Suppressor macrophage (primary cell): ENCODE data around the gene EYA3.
A peak's percentile ranks its signal among the peaks of the same experiment; 100 is the strongest.

Experiments
- DNase-seq, 4 experiments: peaks; one replicate each; pipeline ENCODE4 v3.0.0-alpha.2; 2020 to 2022
- total RNA-seq, 17 experiments: gene quantifications; one replicate each; lab custom pipeline; 2026; ENCODE audit warnings: mixed read lengths in 6 of 17, inconsistent platforms in 3 of 17; lab: John Stamatoyannopoulos, UW

The EYA3 gene
- 29.3 to 59.8 (median 41.6) reads per million in 17 experiments for total RNA-seq

GRCh38 chr1:28088168-28088961 is at the start of gene EYA3:
Gene EYA3, minus strand, starts transcription at chr1:28088610. Its CDS starts 30,584 bp downstream, at chr1:28058026.
- DNase-seq: peak; percentile 98 to 99 (median 99)

GRCh38 chr1:28136922-28137613 is 48.7 kb upstream of the EYA3 start:
- DNase-seq: peak in 1 of 4 experiments; percentile 24

- DNase-seq: peak in 1 of 4 experiments; percentile 43
Measured at GRCh38 chr1:28136169-28136921, 47.9 kb upstream of the EYA3 start.

- DNase-seq: peak; percentile 46 to 78 (median 76)
Measured at GRCh38 chr1:28135371-28136168, 47.2 kb upstream of the EYA3 start.

- DNase-seq: no peak
Measured at GRCh38 chr1:28134651-28135207, 46.3 kb upstream of the EYA3 start.

GRCh38 chr1:28132171-28133167 is 44.1 kb upstream of the EYA3 start:
- peak; percentile 51 to 78 (median 64) for DNase-seq

- no peak for DNase-seq
Measured at GRCh38 chr1:28130901-28131300, 42.5 kb upstream of the EYA3 start.

GRCh38 chr1:28129150-28129549 is 40.7 kb upstream of the EYA3 start:
- DNase-seq: peak in 3 of 4 experiments; percentile 49 to 59 (median 58)

- DNase-seq: peak; percentile 55 to 75 (median 64)
Measured at GRCh38 chr1:28127617-28128257, 39.3 kb upstream of the EYA3 start.

GRCh38 chr1:28126783-28127490 is 38.5 kb upstream of the EYA3 start:
- DNase-seq: peak; percentile 36 to 86 (median 66)

GRCh38 chr1:28126212-28126611 is 37.8 kb upstream of the EYA3 start:
- no peak for DNase-seq

GRCh38 chr1:28123461-28123961 is 35.1 kb upstream of the EYA3 start:
- DNase-seq: peak; percentile 69 to 93 (median 85)

GRCh38 chr1:28122183-28122582 is 33.8 kb upstream of the EYA3 start:
- DNase-seq: peak in 2 of 4 experiments; percentile 21 to 38

GRCh38 chr1:28119556-28119955 is 31.1 kb upstream of the EYA3 start:
- no peak for DNase-seq

GRCh38 chr1:28118640-28119307 is 30.4 kb upstream of the EYA3 start:
- no peak for DNase-seq

- peak; percentile 75 to 91 (median 84) for DNase-seq
Measured at GRCh38 chr1:28115267-28115666, 26.9 kb upstream of the EYA3 start.

GRCh38 chr1:28114844-28115243 is 26.4 kb upstream of the EYA3 start:
- DNase-seq: no peak

- DNase-seq: no peak
Measured at GRCh38 chr1:28113242-28113572, 24.8 kb upstream of the EYA3 start.
